ENCODE results near the gene FES.

The FES gene

GRCh38 chr15:90839187-90840071 lies 44.9 kb upstream of the FES start:
- H3K9me3 ChIP-seq (ENCODE audit: control insufficient read depth, insufficient read depth, low read length): no peaks in the 10 kb centered on the region
- no peak for TF ChIP-seq EZH2phosphoT487 (IDR thresholded peaks at IDR 0.05; ENCODE audit: borderline replicate concordance, low read length)
- TF ChIP-seq CTCF (IDR thresholded peaks at IDR 0.05; ENCODE audit: low read depth, low read length, poor library complexity, severe bottlenecking): no peak
- peak overlapping the region; percentile 39 for H3K27ac ChIP-seq (ENCODE audit: low read depth, low read length)
- no peaks in the 10 kb centered on the region for H3K36me3 ChIP-seq (ENCODE audit: control insufficient read depth, low read length)
- H3F3A ChIP-seq (ENCODE audit: control insufficient read depth, insufficient read depth): no peaks in the 10 kb centered on the region
- H3K4me1 ChIP-seq (ENCODE audit: control insufficient read depth, low read length): peaks cover 34% of the 10 kb centered on the region
- no peaks in the 10 kb centered on the region for H3K79me2 ChIP-seq (ENCODE audit: control insufficient read depth, low read length)
- no peaks in the 10 kb centered on the region for H3K9me2 ChIP-seq (replicated peaks; ENCODE audit: control insufficient read depth, low read length)
- peak overlapping the region; percentile 89 for H3K4me2 ChIP-seq (ENCODE audit: low read length)
- peak overlapping the region; percentile 77 for H3K4me3 ChIP-seq (ENCODE audit: low read length)
- H3K27me3 ChIP-seq (ENCODE audit: control insufficient read depth, low read length): no peaks in the 10 kb centered on the region
- H4K20me1 ChIP-seq (ENCODE audit: control insufficient read depth, insufficient read depth, low read depth, low read length): no peaks in the 10 kb centered on the region

GRCh38 chr15:90840157-90840855 lies 44.0 kb upstream of the FES start:
- no peaks in the 10 kb centered on the region for H3K27me3 ChIP-seq (ENCODE audit: control insufficient read depth, low read length)
- H3K9me2 ChIP-seq (replicated peaks; ENCODE audit: control insufficient read depth, low read length): no peaks in the 10 kb centered on the region
- no peaks in the 10 kb centered on the region for H3K36me3 ChIP-seq (ENCODE audit: control insufficient read depth, low read length)
- peak overlapping the region; percentile 89 for H3K4me2 ChIP-seq (ENCODE audit: low read length)
- peak overlapping the region; percentile 77 for H3K4me3 ChIP-seq (ENCODE audit: low read length)
- no peaks in the 10 kb centered on the region for H3K9me3 ChIP-seq (ENCODE audit: control insufficient read depth, insufficient read depth, low read length)
- H3K79me2 ChIP-seq (ENCODE audit: control insufficient read depth, low read length): no peaks in the 10 kb centered on the region
- H3F3A ChIP-seq (ENCODE audit: control insufficient read depth, insufficient read depth): no peaks in the 10 kb centered on the region
- TF ChIP-seq EZH2phosphoT487 (IDR thresholded peaks at IDR 0.05; ENCODE audit: borderline replicate concordance, low read length): no peak
- TF ChIP-seq CTCF (IDR thresholded peaks at IDR 0.05; ENCODE audit: low read depth, low read length, poor library complexity, severe bottlenecking): no peak
- H4K20me1 ChIP-seq (ENCODE audit: control insufficient read depth, insufficient read depth, low read depth, low read length): no peaks in the 10 kb centered on the region
- peak overlapping the region; percentile 39 for H3K27ac ChIP-seq (ENCODE audit: low read depth, low read length)
- H3K4me1 ChIP-seq (ENCODE audit: control insufficient read depth, low read length): peaks cover 37% of the 10 kb centered on the region

GRCh38 chr15:90840954-90841353 lies 43.4 kb upstream of the FES start:
- TF ChIP-seq EZH2phosphoT487 (IDR thresholded peaks at IDR 0.05; ENCODE audit: borderline replicate concordance, low read length): no peak
- no peak for TF ChIP-seq CTCF (IDR thresholded peaks at IDR 0.05; ENCODE audit: low read depth, low read length, poor library complexity, severe bottlenecking)

More at GRCh38 chr15:90840954-90841353, 43.4 kb upstream of the FES start:
- no peaks in the 10 kb centered on the region for H4K20me1 ChIP-seq (ENCODE audit: control insufficient read depth, insufficient read depth, low read depth, low read length)
- no peak overlapping the region for H3K4me3 ChIP-seq (ENCODE audit: low read length)
- H3K36me3 ChIP-seq (ENCODE audit: control insufficient read depth, low read length): no peaks in the 10 kb centered on the region
- no peaks in the 10 kb centered on the region for H3K27me3 ChIP-seq (ENCODE audit: control insufficient read depth, low read length)
- peaks cover 34% of the 10 kb centered on the region for H3K4me1 ChIP-seq (ENCODE audit: control insufficient read depth, low read length)
- H3K4me2 ChIP-seq (ENCODE audit: low read length): 0 out of 2 replicates have a peak overlapping the region, but pooled peaks have one; percentile 89
- no peaks in the 10 kb centered on the region for H3K9me2 ChIP-seq (replicated peaks; ENCODE audit: control insufficient read depth, low read length)
- H3F3A ChIP-seq (ENCODE audit: control insufficient read depth, insufficient read depth): no peaks in the 10 kb centered on the region
- no peak overlapping the region for H3K27ac ChIP-seq (ENCODE audit: low read depth, low read length)
- no peaks in the 10 kb centered on the region for H3K9me3 ChIP-seq (ENCODE audit: control insufficient read depth, insufficient read depth, low read length)
- H3K79me2 ChIP-seq (ENCODE audit: control insufficient read depth, low read length): no peaks in the 10 kb centered on the region

Measured in DOHH2 (cell line).